Measurements from ENCODE around the gene PDGFC.

DNA sequence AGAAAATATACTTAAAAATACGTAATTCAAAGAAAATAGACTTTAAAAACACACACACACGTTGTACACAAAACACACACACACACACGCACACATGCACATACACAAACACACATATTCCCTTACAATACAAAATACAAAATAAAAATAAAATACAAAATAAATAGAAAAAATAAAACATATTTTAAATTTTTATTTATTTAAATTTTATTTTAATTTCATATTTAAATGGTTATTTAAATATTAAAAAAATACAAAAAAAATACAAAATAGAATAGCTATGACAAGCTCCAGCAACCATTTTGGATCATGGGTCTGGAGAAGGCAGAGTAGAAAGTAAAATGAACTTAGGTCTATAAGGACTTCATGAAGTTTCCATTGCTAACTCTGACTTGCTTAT lies 34.2 kb upstream of the PDGFC start:
- TF ChIP-seq EP300 (IDR thresholded peaks at IDR 0.05) (no peak), POLR2A (IDR thresholded peaks at IDR 0.05) (no peak)
- TF ChIP-seq, protein P1, sequence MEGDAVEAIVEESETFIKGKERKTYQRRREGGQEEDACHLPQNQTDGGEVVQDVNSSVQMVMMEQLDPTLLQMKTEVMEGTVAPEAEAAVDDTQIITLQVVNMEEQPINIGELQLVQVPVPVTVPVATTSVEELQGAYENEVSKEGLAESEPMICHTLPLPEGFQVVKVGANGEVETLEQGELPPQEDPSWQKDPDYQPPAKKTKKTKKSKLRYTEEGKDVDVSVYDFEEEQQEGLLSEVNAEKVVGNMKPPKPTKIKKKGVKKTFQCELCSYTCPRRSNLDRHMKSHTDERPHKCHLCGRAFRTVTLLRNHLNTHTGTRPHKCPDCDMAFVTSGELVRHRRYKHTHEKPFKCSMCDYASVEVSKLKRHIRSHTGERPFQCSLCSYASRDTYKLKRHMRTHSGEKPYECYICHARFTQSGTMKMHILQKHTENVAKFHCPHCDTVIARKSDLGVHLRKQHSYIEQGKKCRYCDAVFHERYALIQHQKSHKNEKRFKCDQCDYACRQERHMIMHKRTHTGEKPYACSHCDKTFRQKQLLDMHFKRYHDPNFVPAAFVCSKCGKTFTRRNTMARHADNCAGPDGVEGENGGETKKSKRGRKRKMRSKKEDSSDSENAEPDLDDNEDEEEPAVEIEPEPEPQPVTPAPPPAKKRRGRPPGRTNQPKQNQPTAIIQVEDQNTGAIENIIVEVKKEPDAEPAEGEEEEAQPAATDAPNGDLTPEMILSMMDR (IDR thresholded peaks at IDR 0.05) = no peak
